GM23338 (cell line): Measurements from ENCODE around the gene NPAS3. TPM values are rescaled to one million over a fixed set of nuclear protein-coding genes. Genes with fewer than 3 reads are reported as not detected.

Experiments used
- ATAC-seq: fragments of 200-7000 bp; cut with Tn5 transposase; 3 replicates; pipeline ENCODE4 v1.9.1; 2020
- DNase-seq: peaks from one replicate; pipeline ENCODE4 v3.0.0-alpha.2; 2015; ENCODE audit warnings: low spot score
- H2AFZ ChIP-seq: fragments of 200-600 bp; sonication (generic); 2 replicates; pipeline ENCODE4 v1.8.0; 2016; ENCODE audit warnings: antibody characterized with exemption, mild to moderate bottlenecking, moderate library complexity
- H3F3A ChIP-seq: fragments of 200-600 bp; sonication (generic); replicated peaks from 2 replicates; pipeline ENCODE4 v1.8.0; 2017; ENCODE audit warnings: antibody characterized with exemption, mixed run types, low read depth
- H3K27ac ChIP-seq: fragments of 200-600 bp; sonication (generic); 2 replicates; pipeline ENCODE4 v1.6.1; 2016; ENCODE audit warnings: low read depth
- H3K27me3 ChIP-seq: fragments of 200-600 bp; sonication (generic); 2 replicates; pipeline ENCODE4 v1.8.0; 2016; ENCODE audit warnings: mild to moderate bottlenecking, mixed run types, moderate library complexity; ENCODE audit not compliant: insufficient read depth
- H3K36me3 ChIP-seq: fragments of 200-600 bp; sonication (generic); 2 replicates; pipeline ENCODE4 v1.8.0; 2016; ENCODE audit warnings: mild to moderate bottlenecking; ENCODE audit not compliant: insufficient read depth
- H3K4me1 ChIP-seq: fragments of 200-600 bp; sonication (generic); 2 replicates; pipeline ENCODE4 v1.8.0; 2016; ENCODE audit warnings: mild to moderate bottlenecking, moderate library complexity; ENCODE audit not compliant: insufficient read depth
- H3K4me2 ChIP-seq: fragments of 200-600 bp; sonication (generic); 2 replicates; pipeline ENCODE4 v1.7.1; 2017; ENCODE audit warnings: mixed run types
- H3K4me3 ChIP-seq: fragments of 200-600 bp; sonication (generic); 2 replicates; pipeline ENCODE4 v1.6.1; 2016; ENCODE audit warnings: mixed run types
- H3K79me2 ChIP-seq: fragments of 200-600 bp; sonication (generic); replicated peaks from 2 replicates; pipeline ENCODE4 v1.8.0; 2017; ENCODE audit warnings: mild to moderate bottlenecking; ENCODE audit not compliant: insufficient read depth
- H3K9me2 ChIP-seq: fragments of 200-600 bp; sonication (generic); 2 replicates; pipeline ENCODE4 v1.8.0; 2017; ENCODE audit not compliant: insufficient read depth
- H4K20me1 ChIP-seq: fragments of 200-600 bp; sonication (generic); replicated peaks from 2 replicates; pipeline ENCODE4 v1.8.0; 2017; ENCODE audit warnings: mild to moderate bottlenecking; ENCODE audit not compliant: insufficient read depth
- H3K27ac Mint-ChIP-seq: 2 replicates; pipeline ENCODE4 v1.8.0; 2020; ENCODE audit warnings: inconsistent platforms, mild to moderate bottlenecking, moderate library complexity, mixed read lengths
- H3K27me3 Mint-ChIP-seq: 3 replicates; pipeline ENCODE4 v1.8.0; 2022; ENCODE audit warnings: low read depth, mild to moderate bottlenecking, moderate library complexity, mixed read lengths, inconsistent platforms; ENCODE audit not compliant: insufficient read depth, poor library complexity
- H3K36me3 Mint-ChIP-seq: 3 replicates; pipeline ENCODE4 v1.8.0; 2021; ENCODE audit warnings: low read depth, mild to moderate bottlenecking, inconsistent platforms, moderate library complexity, mixed read lengths
- H3K4me1 Mint-ChIP-seq: 3 replicates; pipeline ENCODE4 v1.8.0; 2020; ENCODE audit warnings: mild to moderate bottlenecking, inconsistent platforms, mixed read lengths
- H3K4me3 Mint-ChIP-seq: 3 replicates; pipeline ENCODE4 v1.8.0; 2021; ENCODE audit warnings: moderate library complexity, mild to moderate bottlenecking, inconsistent platforms, mixed read lengths
- H3K9me3 Mint-ChIP-seq: 3 replicates; pipeline ENCODE4 v1.8.0; 2020; ENCODE audit warnings: moderate library complexity, mild to moderate bottlenecking, inconsistent platforms, mixed read lengths
- CREB1 ChIP-seq: fragments of 250-450 bp; sonication (Bioruptor Pico); IDR thresholded peaks from 2 replicates; pipeline ENCODE4 v1.5.0; 2020; ENCODE audit warnings: low read depth, mild to moderate bottlenecking, moderate library complexity
- EZH2 ChIP-seq: fragments of 200-600 bp; sonication (generic); IDR thresholded peaks from one replicate; pipeline ENCODE4 v1.8.0; 2017; ENCODE audit warnings: antibody characterized with exemption, mild to moderate bottlenecking, low read depth; ENCODE audit not compliant: unreplicated experiment
- EZH2phosphoT487 ChIP-seq: fragments of 200-600 bp; sonication (generic); IDR thresholded peaks from one replicate; pipeline ENCODE4 v1.8.1; 2018; ENCODE audit warnings: antibody characterized with exemption; ENCODE audit not compliant: unreplicated experiment
- JUNB ChIP-seq: IDR thresholded peaks from one replicate; pipeline ENCODE4 v1.6.1; 2016; ENCODE audit warnings: antibody characterized with exemption; ENCODE audit not compliant: unreplicated experiment
- NANOG ChIP-seq: IDR thresholded peaks from 2 replicates; pipeline ENCODE4 v1.6.1; 2016; ENCODE audit warnings: antibody characterized with exemption, borderline replicate concordance
- POLR2AphosphoS5 ChIP-seq: IDR thresholded peaks from 2 replicates; pipeline ENCODE4 v1.6.1; 2016; ENCODE audit warnings: antibody characterized with exemption, low read depth
- STAT1 ChIP-seq: IDR thresholded peaks from one replicate; pipeline ENCODE4 v1.6.1; 2016; ENCODE audit warnings: antibody characterized with exemption; ENCODE audit not compliant: unreplicated experiment
- ZNF114 ChIP-seq: fragments of 250-450 bp; sonication (Bioruptor Pico); IDR thresholded peaks from 2 replicates; pipeline ENCODE4 v1.5.0; 2020; ENCODE audit warnings: mild to moderate bottlenecking, moderate library complexity
- ZNF331 ChIP-seq: fragments of 250-450 bp; sonication (Bioruptor Pico); IDR thresholded peaks from 2 replicates; pipeline ENCODE4 v1.5.0; 2020; ENCODE audit warnings: low read depth, mild to moderate bottlenecking, moderate library complexity
- polyA plus RNA-seq: library from polyadenylated mRNA; unstranded; fragments of >200 nt; fragmentation: Nextera tagmentation; extraction: Ambion mirVana; gene quantifications from 2 replicates; pipeline ENCODE4 v1.2.1, GENCODE V29; 2016
- total RNA-seq: library from RNA; depleted of rRNA; stranded (reverse); fragments of >200 nt; shearing (Covaris generic); gene quantifications from 2 replicates; pipeline ENCODE4 v1.2.3, GENCODE V29; 2014
- TF ChIP-seq, protein P1 (sequence below), 2 experiments: fragments of 200-600 bp in 1 of 2; sonication (generic) in 1 of 2; conservative IDR thresholded peaks; 2 replicates each; pipeline versions ENCODE4 v1.5.1 to v1.6.1; 2016 to 2017; ENCODE audit warnings: antibody characterized with exemption in 2 of 2, low read depth in 2 of 2, mild to moderate bottlenecking in 2 of 2, moderate library complexity in 1 of 2
- TF ChIP-seq, protein P2 (sequence below): IDR thresholded peaks from 2 replicates; pipeline ENCODE4 v1.6.1; 2016; ENCODE audit warnings: antibody characterized with exemption
- TF ChIP-seq, protein P3 (sequence below): fragments of 250-450 bp; sonication (Bioruptor Pico); IDR thresholded peaks from 2 replicates; pipeline ENCODE4 v1.5.0; 2020; ENCODE audit warnings: mild to moderate bottlenecking, moderate library complexity
- TF ChIP-seq, protein P4 (sequence below): IDR thresholded peaks from one replicate; pipeline ENCODE4 v1.6.1; 2018; ENCODE audit warnings: antibody characterized with exemption; ENCODE audit not compliant: unreplicated experiment

NPAS3 gene
- total and polyA plus RNA-seq, 2 experiments from 2014 or later: 0.17 to 0.19 TPM

DNA sequence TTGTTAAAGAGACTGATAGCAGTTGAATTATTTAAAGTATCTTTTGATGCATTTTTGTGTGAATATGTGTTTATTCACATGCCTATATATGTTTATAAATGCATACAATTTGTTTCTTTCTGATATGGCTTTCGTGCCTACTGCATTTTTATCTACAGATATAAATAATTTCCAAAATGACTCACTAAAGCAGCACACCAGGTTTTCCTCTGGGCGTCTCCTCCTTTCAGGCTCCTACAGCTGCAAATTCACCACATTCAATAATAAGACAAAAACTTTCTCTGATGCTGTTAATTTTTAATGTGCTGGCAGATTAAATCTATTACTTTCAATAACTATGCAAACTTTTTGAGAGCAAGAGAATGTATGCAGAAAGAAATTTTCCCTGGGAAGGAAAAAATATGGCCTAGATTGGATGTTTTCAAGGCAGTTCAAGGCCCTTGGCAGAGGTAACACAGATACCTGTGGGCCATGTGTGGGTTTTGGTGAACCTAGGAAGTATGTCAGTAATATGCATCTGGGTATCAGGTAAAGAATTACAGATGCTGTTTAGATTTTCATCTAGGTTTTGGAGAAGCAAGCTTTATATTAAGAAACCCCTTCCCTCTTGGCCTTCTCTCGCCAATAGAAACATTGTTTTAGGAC, 630.4 kb downstream of the NPAS3 start:
- Histone ChIP-seq H2AFZ (no peak overlapping the region), H3K36me3 (no peaks in the 10 kb centered on the region), H3K4me3 (no peak overlapping the region), H3K27ac (no peak overlapping the region), H3K4me2 (no peak overlapping the region), H3K9me2 (peaks cover 2% of the 10 kb centered on the region), H4K20me1 (no peaks in the 10 kb centered on the region), H3K79me2 (no peaks in the 10 kb centered on the region), H3K4me1 (peaks cover 16% of the 10 kb centered on the region), H3F3A (no peaks in the 10 kb centered on the region), H3K27me3 (no peaks in the 10 kb centered on the region)
- TF ChIP-seq JUNB: no peak
- TF ChIP-seq NANOG: no peak
- TF ChIP-seq, protein P1, sequence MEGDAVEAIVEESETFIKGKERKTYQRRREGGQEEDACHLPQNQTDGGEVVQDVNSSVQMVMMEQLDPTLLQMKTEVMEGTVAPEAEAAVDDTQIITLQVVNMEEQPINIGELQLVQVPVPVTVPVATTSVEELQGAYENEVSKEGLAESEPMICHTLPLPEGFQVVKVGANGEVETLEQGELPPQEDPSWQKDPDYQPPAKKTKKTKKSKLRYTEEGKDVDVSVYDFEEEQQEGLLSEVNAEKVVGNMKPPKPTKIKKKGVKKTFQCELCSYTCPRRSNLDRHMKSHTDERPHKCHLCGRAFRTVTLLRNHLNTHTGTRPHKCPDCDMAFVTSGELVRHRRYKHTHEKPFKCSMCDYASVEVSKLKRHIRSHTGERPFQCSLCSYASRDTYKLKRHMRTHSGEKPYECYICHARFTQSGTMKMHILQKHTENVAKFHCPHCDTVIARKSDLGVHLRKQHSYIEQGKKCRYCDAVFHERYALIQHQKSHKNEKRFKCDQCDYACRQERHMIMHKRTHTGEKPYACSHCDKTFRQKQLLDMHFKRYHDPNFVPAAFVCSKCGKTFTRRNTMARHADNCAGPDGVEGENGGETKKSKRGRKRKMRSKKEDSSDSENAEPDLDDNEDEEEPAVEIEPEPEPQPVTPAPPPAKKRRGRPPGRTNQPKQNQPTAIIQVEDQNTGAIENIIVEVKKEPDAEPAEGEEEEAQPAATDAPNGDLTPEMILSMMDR (conservative IDR thresholded peaks at IDR 0.05; ENCODE audit: low read depth in 2 of 2): no peak
- no peak for TF ChIP-seq EZH2phosphoT487
- no peak for TF ChIP-seq STAT1
- TF ChIP-seq, protein P2, sequence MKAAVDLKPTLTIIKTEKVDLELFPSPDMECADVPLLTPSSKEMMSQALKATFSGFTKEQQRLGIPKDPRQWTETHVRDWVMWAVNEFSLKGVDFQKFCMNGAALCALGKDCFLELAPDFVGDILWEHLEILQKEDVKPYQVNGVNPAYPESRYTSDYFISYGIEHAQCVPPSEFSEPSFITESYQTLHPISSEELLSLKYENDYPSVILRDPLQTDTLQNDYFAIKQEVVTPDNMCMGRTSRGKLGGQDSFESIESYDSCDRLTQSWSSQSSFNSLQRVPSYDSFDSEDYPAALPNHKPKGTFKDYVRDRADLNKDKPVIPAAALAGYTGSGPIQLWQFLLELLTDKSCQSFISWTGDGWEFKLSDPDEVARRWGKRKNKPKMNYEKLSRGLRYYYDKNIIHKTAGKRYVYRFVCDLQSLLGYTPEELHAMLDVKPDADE: no peak
- TF ChIP-seq EZH2: no peak
- TF ChIP-seq ZNF331: no peak
- TF ChIP-seq POLR2AphosphoS5: no peak
- TF ChIP-seq CREB1: no peak
- TF ChIP-seq, protein P3, sequence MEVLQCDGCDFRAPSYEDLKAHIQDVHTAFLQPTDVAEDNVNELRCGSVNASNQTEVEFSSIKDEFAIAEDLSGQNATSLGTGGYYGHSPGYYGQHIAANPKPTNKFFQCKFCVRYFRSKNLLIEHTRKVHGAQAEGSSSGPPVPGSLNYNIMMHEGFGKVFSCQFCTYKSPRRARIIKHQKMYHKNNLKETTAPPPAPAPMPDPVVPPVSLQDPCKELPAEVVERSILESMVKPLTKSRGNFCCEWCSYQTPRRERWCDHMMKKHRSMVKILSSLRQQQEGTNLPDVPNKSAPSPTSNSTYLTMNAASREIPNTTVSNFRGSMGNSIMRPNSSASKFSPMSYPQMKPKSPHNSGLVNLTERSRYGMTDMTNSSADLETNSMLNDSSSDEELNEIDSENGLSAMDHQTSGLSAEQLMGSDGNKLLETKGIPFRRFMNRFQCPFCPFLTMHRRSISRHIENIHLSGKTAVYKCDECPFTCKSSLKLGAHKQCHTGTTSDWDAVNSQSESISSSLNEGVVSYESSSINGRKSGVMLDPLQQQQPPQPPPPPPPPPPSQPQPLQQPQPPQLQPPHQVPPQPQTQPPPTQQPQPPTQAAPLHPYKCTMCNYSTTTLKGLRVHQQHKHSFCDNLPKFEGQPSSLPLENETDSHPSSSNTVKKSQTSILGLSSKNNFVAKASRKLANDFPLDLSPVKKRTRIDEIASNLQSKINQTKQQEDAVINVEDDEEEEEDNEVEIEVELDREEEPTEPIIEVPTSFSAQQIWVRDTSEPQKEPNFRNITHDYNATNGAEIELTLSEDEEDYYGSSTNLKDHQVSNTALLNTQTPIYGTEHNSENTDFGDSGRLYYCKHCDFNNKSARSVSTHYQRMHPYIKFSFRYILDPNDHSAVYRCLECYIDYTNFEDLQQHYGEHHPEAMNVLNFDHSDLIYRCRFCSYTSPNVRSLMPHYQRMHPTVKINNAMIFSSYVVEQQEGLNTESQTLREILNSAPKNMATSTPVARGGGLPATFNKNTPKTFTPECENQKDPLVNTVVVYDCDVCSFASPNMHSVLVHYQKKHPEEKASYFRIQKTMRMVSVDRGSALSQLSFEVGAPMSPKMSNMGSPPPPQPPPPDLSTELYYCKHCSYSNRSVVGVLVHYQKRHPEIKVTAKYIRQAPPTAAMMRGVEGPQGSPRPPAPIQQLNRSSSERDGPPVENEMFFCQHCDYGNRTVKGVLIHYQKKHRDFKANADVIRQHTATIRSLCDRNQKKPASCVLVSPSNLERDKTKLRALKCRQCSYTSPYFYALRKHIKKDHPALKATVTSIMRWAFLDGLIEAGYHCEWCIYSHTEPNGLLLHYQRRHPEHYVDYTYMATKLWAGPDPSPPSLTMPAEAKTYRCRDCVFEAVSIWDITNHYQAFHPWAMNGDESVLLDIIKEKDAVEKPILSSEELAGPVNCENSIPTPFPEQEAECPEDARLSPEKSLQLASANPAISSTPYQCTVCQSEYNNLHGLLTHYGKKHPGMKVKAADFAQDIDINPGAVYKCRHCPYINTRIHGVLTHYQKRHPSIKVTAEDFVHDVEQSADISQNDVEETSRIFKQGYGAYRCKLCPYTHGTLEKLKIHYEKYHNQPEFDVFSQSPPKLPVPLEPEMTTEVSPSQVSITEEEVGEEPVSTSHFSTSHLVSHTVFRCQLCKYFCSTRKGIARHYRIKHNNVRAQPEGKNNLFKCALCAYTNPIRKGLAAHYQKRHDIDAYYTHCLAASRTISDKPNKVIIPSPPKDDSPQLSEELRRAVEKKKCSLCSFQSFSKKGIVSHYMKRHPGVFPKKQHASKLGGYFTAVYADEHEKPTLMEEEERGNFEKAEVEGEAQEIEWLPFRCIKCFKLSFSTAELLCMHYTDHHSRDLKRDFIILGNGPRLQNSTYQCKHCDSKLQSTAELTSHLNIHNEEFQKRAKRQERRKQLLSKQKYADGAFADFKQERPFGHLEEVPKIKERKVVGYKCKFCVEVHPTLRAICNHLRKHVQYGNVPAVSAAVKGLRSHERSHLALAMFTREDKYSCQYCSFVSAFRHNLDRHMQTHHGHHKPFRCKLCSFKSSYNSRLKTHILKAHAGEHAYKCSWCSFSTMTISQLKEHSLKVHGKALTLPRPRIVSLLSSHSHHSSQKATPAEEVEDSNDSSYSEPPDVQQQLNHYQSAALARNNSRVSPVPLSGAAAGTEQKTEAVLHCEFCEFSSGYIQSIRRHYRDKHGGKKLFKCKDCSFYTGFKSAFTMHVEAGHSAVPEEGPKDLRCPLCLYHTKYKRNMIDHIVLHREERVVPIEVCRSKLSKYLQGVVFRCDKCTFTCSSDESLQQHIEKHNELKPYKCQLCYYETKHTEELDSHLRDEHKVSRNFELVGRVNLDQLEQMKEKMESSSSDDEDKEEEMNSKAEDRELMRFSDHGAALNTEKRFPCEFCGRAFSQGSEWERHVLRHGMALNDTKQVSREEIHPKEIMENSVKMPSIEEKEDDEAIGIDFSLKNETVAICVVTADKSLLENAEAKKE (CRISPR knock-in tag): no peak
- no peak for TF ChIP-seq ZNF114 (CRISPR knock-in tag)
- TF ChIP-seq, protein P4, sequence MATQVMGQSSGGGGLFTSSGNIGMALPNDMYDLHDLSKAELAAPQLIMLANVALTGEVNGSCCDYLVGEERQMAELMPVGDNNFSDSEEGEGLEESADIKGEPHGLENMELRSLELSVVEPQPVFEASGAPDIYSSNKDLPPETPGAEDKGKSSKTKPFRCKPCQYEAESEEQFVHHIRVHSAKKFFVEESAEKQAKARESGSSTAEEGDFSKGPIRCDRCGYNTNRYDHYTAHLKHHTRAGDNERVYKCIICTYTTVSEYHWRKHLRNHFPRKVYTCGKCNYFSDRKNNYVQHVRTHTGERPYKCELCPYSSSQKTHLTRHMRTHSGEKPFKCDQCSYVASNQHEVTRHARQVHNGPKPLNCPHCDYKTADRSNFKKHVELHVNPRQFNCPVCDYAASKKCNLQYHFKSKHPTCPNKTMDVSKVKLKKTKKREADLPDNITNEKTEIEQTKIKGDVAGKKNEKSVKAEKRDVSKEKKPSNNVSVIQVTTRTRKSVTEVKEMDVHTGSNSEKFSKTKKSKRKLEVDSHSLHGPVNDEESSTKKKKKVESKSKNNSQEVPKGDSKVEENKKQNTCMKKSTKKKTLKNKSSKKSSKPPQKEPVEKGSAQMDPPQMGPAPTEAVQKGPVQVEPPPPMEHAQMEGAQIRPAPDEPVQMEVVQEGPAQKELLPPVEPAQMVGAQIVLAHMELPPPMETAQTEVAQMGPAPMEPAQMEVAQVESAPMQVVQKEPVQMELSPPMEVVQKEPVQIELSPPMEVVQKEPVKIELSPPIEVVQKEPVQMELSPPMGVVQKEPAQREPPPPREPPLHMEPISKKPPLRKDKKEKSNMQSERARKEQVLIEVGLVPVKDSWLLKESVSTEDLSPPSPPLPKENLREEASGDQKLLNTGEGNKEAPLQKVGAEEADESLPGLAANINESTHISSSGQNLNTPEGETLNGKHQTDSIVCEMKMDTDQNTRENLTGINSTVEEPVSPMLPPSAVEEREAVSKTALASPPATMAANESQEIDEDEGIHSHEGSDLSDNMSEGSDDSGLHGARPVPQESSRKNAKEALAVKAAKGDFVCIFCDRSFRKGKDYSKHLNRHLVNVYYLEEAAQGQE: no peak
- no peak overlapping the region for H3K27ac Mint-ChIP-seq
- H3K36me3 Mint-ChIP-seq: no peaks in the 10 kb centered on the region
- no peak overlapping the region for H3K4me3 Mint-ChIP-seq
- DNase-seq: no peak
- no peaks in the 10 kb centered on the region for H3K27me3 Mint-ChIP-seq
- no peak for ATAC-seq
- H3K9me3 Mint-ChIP-seq: no peaks in the 10 kb centered on the region
- peaks cover 24% of the 10 kb centered on the region for H3K4me1 Mint-ChIP-seq
